Mononuclear cell (primary cell): ENCODE data around the gene YBEY. TPM values are rescaled to one million over a fixed set of nuclear protein-coding genes. Genes with fewer than 3 reads are reported as not detected.

Source experiments
- total RNA-seq: library from RNA; depleted of rRNA; stranded (reverse); fragments of >200 nt; gene quantifications from one replicate; pipeline ENCODE4 v1.2.3, GENCODE V29; 2012

Gene YBEY
- total RNA-seq, 1 donor = 19.7 TPM

Other genes with a start within 250 kb of the YBEY start
- gene COL6A2, start 188.2 kb upstream of the YBEY start, total RNA-seq = 12.6 TPM
- gene FTCD, start 130.8 kb upstream of the YBEY start, total RNA-seq = 0.10 TPM
- gene SPATC1L, start 101.9 kb upstream of the YBEY start, total RNA-seq = 1.7 TPM
- gene LSS, start 57.6 kb upstream of the YBEY start, total RNA-seq = 9.6 TPM
- 38.8 TPM for gene MCM3AP, start 731 bp upstream of the YBEY start, total RNA-seq
- 1.0 TPM for gene C21orf58, start 37.5 kb downstream of the YBEY start, total RNA-seq
- gene PCNT, start 37.8 kb downstream of the YBEY start, total RNA-seq = 27.9 TPM
- 43.9 TPM for gene DIP2A, start 172.5 kb downstream of the YBEY start, total RNA-seq